ELF-1 (cell line): ENCODE data around the gene CPEB2.
"Not testable (repeated sequence)": the region's sequence is repeated elsewhere in the genome, so short reads cannot be mapped to it uniquely, and the experiment has no call there.

Experiments used
- DNase-seq: peaks from one replicate; pipeline ENCODE4 v3.0.0-alpha.2; 2016; ENCODE audit warnings: low read depth, low spot score

Gene CPEB2

DNA sequence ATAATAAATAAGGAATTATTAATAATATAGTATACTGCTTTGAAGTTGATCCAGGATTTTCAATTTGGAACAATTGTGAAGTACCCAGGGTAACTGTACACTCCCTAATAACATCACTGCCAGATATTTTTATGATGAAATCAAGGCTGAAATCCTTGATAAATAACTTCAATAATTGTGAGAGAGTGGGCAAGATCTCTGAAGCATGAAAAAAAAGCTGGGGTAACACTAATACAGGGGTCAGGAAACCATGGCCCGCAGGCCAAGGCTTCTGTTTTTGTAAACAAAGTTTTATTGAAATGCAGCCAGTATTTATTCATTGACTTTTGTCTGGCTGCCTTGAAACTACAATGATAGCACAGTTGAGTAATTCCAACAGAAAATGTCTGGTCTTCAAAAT, 41.6 kb downstream of the CPEB2 start:
- DNase-seq, result no peak

DNA sequence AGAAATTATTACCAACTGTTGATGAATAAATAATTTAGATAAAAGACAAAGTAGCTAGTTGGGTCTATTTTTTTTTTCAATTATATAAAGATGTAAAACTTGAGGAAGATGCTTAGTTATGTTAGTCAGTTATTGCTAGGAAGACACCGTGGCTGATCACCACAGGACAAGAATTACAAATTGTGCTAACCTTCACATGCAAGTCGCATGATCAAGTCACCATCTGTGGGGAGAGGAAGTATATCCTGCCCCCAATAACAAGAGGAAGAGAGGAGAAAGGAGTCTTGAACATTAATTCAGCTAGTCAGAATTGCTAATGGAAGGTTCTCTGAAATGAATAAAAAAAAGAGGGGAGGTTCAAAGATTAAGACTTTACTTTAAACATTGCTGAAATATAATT, 52.3 kb downstream of the CPEB2 start:
- no peak for DNase-seq

DNA sequence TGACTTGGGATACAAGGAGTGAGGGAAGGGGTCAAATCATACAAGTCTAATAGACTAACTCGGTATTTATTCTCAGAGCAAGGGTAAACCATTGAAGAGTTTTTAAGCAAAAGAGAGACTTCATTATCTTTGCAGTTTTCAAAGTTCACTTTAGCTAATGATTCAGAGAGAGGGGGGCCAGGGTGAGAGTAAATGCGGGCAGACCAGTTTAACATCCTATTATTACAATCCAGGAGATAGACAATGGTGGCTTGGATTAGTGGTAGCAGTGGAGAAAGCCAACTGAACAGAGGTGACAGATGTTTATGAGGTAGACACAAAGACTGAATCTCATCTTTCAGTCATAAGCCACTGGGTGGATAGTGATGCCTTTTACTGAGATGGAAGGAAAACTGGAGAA, 57.9 kb downstream of the CPEB2 start:
- no peak for DNase-seq

DNA sequence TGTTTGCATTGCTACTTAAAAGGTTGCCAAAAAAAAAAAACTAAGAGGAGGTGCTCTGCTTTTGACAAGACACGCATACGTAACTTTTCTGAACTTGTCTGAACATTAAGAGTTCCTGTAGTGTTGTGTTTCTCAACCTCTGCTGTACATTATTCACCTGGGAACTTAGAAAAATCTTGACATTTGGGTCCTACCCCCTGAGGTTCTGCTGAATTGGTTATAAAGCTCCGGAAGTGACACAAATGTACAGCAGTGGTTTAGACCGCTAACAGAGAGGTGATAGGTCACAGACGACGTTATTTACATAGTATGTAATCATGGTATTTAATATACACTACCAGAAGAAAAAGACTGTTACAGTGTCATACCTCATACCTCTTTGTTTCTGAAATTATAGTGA, 61.1 kb downstream of the CPEB2 start:
- no peak for DNase-seq

DNA sequence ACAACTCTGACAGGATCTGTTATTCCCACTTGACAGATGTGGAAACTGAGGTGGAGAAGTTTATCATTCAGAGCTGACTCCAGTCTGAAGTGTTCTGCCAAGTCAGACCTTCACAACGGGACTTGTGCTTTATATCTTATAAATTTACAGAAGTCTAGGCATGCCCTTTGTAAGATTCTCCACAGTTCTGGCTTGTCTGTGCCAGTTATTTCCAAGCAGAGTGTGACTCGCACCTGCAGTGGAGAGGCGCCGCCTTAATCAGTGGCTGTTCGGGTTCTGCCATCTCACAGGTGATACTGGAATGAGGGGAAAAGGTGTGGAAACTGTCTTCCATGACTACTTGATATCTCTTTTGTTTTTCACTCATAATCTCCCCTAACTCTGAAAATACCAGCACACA, 63.2 kb downstream of the CPEB2 start:
- DNase-seq, result no peak

DNA sequence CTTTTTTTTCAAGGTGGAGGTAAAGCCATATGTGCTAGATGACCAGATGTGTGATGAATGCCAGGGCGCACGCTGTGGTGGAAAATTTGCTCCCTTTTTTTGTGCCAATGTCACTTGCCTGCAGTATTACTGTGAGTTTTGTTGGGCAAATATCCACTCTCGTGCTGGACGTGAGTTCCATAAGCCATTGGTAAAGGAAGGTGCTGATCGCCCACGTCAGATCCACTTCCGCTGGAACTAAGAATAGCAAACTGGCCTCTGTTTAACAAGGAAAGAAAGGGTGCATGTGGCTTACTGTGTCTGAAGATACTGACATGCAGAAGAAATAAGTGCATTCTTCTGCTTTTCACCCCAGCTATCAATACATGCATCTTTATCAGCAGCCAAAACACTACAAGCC, 63.9 kb downstream of the CPEB2 start:
- no peak for DNase-seq

DNA sequence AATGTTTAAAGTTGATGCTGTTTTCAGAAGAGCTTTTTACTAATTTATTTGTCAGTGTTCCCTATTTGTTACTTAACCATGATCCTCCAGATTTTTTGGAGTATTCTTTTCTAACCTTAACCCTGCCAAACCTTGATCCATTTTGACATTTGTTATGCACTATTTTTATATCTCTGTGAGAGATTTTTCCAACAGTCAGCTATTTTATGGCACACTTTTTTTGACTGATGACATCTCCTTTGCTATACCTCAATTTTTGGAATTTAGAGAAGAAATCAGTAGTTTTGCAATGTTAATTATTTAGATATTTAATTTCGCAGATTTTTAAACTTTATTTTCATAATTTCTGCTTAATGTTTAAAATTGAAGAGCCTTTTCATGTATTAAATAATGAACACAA, 66.0 kb downstream of the CPEB2 start:
- no peak for DNase-seq

DNA sequence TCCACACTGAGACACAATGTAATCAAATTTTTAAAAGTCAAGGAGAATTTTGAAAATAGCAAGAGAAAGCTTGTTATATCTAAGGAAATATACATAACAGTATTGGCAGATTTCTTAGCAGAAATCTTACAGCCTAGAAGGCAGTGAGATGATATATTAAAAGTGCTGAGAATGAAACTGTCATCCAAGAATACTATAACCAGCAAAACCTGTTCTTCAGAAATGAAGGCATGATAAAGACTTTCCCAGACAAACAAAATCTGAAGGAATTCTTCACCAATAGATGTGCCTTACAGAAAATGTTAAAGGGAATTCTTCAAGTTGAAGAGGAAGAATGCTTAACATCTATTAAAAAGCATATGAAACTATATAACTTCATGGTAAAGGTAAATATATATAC, 73.6 kb downstream of the CPEB2 start:
- no peak for DNase-seq

DNA sequence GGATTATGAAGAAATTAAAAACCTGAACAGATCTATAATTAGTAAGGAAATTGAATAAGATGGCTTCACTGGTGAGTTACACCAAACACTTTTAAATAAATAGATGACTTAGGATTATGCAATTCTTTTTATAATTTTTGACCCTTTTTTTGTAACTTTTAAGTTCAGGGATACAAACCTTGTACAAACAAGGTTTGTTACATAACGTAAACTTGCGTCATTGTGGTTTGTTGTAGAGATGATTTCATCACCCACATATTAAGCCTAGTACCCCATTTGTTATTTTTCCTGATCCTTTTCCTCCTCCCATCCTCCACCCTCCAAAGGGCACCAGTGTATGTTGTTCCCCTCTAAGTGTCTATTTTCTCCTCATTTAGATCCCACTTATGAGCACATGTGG, 75.7 kb downstream of the CPEB2 start:
- no peak for DNase-seq

DNA sequence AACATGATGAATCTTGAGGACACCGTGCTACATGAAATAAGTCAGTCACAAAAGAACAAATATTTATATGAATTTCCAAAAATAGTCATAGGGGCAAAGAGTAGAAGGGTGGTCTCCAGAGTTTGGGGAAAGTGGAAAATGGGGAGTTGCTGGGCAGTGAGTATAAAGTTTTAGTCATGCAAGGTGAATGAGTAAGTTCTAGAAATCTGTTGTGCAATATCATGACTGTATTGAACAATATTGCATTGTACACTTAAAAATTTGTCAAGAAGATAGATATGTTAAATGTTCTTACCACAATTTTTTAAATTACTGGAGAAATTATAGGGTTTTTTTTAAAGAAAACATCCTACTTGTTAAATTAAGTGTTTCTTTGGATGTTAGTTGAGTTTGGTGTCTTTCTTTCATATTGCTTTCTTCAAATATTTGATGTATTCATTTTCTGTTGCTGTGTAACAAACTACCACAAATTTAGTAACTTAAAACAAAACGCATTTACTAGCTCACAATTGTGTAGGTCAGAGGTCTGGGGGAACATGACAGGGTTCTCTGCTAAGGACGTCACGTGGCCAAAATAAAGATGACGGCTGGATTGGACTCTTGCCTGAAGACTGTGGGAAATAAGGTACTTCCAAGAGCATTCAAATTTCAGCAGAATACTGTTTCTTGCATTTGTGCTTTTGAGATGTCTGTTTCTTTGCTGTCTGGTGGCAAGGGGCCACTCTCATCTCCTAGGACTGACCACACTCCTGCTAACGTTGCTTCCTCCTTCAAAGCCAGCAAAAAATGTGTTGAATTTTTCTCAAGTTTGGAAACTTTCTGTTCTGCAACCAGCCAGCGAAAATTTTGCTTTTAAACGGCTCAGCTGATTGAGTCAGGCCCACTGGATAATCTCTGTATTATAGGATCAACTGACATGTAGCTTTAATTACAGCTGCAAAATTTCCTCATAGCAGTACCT, 76.7 kb downstream of the CPEB2 start:
- no peak for DNase-seq

DNA sequence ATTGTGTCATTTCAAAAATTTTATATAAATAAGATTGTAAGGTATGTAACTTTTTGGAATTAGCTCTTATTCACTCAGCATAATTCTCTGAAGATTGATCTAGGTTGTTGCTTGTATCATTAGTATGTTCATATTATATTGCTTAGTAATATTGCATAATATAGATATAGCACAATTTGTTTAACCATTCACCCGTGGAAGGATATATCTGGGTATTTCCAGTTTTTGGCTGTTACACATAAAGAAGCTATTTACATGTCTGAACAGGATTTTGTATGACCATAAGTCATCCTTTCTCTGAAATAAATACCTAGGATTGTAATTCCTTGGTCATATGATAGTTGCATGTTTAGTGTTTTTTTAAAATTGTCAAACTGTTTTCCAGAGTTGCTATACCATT, 82.5 kb downstream of the CPEB2 start:
- DNase-seq, result no peak

DNA sequence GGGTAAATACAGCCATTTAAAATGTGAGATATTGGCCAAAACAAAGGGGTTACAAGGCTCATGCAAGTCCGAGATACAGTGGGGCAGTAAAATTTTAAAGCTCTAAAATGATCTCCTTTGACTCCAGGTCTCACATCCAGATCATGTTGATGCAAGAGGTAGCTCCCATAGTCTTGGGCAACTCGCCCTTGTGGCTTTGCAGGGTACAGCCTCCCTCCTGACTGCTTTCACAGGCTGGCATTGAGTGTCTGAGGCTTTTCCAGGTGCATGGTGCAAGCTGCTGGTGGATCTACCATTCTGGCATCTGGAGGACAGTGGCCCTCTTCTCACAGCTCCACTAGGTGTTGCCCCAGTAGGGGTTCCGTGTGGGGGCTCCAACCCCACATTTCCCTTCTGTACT, 83.5 kb downstream of the CPEB2 start:
- DNase-seq, result not testable (repeated sequence)

DNA sequence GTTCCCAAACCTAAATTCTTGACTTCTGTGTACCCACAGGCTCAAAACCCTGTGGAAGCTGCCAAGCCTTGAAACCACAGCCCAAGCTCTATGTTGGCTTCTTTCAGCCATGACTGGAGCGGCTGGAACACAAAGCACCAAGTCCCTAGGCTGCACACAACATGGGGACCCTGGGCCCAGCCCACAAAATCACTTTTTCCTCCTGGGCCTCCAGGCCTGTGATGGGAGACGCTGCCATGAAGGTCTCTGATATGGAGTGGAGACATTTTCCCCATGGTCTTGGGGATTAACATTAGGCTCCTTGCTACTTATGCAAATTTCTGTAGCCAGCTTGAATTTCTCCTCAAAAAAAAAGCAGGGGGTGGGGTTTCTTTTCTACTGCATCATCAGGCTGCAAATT, 84.0 kb downstream of the CPEB2 start:
- not testable (repeated sequence) for DNase-seq

DNA sequence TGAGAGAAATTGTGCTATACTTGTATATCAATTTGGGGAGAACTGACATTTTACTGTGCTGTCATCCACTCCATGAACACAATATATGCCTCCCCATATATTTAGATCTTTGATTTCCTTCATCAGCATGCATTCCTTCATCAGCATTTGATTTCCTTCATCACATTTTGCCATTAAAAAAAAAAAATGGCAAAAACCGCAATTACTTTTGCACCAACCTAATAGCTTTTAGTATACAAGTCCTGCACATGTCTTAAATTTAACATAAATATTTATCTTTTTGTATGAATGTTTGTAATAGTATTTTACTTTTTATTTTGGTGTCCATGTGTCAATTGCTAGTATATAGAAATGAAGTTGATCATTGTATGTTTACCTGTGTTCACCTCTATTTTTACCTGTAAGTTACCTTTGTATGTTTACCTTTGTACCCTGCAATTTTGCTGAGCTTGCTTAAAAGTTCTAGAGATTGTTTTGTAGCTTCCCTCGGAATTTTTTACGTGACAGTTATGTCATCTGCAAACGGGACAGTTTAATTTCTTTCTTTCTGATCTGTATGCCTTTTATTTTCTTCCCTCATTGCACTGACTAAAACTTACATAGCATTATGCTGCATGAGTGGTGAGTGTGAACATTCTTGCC, 86.2 kb downstream of the CPEB2 start:
- DNase-seq, result no peak

DNA sequence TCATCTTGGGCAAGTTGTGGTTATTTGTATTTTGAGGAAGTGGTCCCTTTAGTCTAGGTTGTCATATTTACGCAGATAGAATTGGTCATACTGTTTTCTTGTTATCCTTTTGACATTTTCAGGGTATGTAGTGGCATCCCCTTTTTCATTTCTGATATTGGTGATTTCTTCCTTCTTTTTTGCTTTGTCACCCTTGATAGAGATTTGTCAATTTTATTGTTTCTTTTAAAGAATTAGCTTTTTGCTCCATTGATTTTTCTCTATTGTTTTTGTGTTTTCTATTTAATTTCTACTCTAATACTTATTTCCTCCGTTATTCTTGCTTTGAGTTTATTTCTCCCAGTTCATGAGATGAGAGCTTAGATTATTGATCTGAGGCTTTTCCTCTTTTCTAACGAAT, 87.7 kb downstream of the CPEB2 start:
- DNase-seq, result no peak

DNA sequence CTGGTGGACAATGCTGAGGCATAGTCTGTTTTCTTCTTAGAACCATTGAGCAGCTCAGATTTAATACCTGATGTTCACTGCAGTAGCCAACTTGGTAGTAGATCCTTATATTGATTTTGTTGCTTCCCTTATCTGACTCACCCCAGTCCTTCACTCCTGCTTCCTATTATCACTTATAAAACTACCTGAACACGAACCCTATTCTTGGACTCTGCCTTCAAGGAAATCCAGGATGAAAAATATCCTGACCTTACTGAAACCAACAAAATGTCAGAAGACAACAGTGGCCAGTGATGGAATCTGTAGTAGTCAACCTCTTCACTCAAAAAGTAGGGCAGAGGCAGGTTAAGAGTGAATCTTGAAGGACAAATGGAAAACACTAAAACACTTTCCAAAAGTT, 98.1 kb downstream of the CPEB2 start:
- DNase-seq, result no peak

DNA sequence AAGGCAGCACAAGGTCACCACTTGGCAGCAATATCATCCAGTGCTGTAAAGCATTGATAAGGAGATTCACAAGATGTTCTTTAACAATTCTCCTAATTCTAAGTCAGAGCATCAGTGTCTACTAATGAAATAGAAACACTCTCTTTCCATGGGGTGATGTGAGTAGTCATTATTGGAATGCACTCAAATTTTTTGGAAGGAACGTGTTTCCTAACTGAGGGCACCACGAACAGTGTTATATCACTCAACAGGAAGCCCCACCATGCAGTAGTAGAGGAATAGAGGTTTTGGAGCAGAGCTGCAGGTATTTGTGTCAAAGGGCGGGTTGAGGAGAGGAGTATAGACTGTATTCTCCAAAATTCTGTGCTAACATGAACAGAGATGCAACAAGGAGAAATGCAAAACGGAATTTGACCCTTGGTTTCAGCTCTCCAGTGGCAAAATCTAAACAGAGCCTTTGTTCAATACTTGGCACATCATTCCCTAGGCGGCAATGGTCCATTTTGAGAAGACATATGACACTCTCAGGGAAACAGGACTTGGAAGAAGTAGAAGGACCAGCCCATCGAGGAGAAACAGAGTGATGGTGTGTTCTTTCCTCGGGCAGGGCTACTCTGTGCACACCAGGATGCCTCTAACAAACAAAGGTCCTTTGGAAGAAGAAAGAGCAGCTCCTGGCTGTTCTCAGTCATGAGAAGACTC, 98.9 kb downstream of the CPEB2 start:
- DNase-seq, result no peak

DNA sequence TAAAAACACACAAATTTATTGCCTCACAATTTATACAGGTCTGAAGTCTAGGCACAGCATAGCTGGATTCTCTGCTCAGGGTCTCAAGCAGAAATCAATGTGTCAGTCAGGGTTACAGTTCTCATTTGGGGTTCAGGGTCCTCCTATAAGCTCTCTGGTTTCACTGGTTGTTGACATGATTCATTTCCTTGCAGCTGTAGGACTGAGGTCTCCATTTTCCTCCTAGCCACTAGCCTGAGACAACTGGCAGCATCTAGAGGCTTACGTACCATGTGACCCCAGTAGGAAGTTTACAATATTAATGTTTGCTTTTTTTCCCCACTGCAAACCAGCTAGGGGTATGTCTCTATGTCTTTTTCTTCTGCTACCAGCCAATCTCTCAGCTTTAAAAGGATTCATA, 102.5 kb downstream of the CPEB2 start:
- no peak for DNase-seq

DNA sequence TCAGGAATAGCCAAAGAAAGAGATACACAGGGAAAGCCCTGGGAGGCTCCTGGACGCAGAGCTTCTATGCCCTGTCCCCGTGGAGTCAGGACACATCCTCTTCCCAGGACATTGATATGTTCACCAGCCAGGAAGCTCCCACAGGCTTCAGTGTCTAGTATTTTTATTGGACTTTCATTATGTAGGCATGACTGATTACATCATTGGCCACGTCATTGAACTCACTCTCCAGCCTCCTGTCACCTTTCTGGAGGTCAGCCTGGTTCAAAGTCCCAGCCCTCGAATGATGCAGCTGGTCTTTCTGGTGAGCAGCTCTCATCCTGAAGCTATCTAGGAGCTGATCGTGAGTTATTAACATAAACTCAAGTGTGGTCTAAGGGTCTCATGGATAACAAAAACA, 104.1 kb downstream of the CPEB2 start:
- no peak for DNase-seq

DNA sequence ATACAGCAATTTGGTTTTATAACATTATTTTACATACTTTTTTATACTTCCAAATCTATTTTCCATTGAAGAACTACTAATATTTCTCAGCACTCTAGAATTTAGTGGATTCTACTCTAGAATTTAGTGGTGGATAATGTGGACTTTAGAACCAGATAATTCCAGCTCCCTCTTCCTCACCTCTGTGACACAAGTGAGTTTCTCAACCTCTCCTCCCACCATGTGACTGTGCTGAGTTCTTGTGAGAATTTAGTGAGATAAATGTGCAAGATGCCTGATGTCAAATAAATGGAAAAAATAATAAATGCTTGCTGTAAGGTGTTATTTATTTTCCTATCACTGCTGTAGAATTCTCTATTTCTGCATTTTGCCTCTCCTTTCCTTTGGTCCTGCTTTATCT, 107.3 kb downstream of the CPEB2 start:
- DNase-seq, result no peak

DNA sequence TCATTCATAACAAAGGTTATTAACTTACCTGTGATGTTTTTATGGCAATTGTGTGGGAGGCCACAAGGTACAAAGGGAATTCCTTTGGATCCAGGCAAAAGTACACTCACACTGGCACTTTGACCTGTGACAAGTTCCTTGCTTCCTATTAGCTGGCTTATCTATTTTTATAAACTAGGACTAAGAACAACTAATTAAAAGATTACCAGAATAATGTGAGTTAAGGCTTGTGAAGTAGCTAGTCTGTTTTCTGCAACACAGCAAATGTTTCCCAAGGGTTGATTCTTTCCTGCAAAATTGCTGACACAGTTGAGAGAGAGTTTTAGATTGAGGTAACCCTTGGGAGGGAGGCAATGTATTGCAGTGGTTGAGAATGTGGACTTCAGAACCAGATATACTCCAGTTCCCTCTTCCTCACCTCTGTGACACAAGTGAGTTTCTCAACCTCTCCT, 107.9 kb downstream of the CPEB2 start:
- no peak for DNase-seq

DNA sequence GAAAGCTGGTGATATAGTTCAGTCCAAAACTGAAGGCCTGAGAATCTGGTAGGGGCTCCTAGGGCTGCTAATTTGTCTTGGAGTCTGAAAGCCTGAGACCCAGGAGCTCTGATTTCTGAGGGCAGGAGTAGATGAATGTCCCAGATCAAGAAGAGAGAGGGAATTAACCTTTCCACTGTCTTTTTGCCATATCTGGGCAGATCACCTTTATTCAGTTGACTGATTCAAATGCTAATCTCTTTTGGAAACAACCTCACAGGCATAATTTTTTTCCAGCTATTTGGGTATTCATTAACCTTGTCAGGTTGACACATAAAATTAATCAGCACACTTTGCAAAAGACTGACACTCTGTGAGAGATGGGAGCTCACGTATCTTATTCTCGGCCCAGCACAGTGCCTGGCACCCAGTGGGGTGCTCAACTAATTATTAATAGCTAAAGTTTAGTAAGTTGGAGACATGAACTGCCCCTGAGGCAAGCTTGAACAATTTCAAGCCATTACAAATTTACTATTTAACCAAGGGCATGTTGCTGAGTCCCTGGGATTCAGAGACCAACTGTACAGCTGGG, 114.3 kb downstream of the CPEB2 start:
- DNase-seq, result no peak
